DMS79 treated with DMSO at 0.1 percent for 48 hours (cell line): ENCODE results near the gene DHCR7.
A peak's percentile ranks its signal among the peaks of the same experiment; 100 is the strongest.
"Not testable (repeated sequence)": the region's sequence is repeated elsewhere in the genome, so short reads cannot be mapped to it uniquely, and the experiment has no call there.

Source experiments
- DNase-seq: peaks from one replicate; lab custom pipeline; 2025; lab: John Stamatoyannopoulos, UW

Gene DHCR7

DNA sequence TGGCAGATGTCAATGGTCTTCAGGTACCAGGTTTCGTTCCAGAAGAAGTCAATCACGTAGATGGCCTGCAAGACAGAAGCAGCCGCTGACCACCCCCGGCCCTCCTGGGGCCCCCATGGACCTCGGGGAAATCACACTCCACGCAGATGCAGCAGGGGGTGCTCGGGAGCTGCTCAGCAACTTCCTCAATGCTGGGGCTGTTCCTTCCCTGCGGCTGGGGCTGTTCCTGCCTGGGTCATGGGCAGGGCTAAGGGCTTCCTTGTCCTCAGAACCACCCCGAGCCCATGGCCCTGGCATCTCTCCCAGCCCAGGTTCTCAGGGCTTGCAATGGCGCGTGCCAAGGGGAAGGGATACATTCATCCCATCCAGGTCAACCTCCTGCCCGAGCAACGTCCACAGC is 10.3 kb downstream of the DHCR7 start:
- no peak for DNase-seq

DNA sequence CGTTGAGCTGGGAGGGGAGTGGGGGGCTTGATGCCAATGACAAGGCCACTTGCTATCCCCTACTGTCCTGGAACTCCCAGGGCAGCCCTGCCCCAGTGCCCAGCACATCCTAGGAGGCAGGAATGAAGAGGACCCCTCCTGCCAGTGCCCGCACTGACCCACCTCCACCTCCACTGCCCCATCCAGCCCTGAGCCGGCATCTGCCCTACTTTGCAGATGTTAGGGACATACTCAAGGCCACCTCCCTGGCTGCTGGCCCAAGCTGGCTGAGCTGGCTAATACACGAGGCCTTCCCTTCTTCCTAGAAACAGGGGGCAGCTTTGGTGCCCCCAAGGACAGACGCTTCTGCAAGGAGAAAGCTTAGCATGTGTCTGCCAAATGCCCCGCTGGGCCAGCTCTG is 10.8 kb downstream of the DHCR7 start:
- DNase-seq = no peak

DNA sequence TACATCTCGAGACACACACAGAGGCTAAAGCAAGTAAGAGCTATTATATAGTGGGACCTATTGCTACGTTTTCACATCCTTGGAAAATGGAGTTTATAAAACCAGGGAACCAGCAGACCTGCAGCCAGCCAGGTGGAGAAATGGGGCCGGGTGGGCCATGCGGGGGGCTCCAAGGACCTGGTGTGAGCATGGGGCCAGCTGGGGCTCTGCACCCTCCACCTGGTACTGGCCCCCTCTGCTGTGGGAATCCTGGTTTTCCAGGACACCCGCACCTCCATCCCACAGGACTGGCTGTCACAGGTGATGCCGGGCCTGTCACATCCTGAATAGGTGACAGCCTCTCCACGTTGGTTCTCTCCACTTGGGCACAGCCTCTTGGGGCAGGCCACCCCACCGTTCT is 11.3 kb downstream of the DHCR7 start:
- DNase-seq = no peak

DNA sequence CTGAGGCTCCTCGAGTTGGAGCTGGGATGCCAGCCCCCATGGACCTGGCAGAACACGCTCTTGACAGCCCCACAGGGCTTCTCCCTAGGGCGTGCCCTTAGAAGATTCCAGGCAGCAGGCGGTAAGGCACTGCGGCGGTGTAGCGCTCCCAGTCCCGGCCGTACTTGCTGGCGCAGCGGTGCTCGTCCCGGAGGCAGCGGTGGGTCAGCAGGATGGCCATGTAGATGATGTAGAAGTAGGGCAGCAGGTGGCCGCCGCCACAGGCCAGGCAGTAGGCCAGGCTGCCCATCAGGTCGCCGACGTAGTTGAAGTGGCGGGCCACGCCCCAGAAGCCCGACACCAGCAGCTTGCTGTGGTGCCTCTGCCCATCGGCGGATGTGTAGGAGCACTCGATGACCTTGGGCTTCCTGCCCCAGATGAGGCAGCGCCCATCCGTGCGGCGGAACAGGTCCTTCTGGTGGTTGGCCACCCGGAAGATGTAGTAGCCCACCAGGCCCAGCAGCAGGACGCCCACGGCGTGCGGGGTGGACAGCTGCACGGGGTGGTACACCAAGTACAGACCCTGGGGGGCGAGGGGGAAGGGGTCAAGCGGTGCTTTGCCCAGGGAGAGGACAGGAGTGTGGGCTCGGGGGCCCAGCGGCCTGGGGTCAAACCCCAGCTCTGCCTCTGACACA is 12.8 kb downstream of the DHCR7 start:
- DNase-seq = no peak

DNA sequence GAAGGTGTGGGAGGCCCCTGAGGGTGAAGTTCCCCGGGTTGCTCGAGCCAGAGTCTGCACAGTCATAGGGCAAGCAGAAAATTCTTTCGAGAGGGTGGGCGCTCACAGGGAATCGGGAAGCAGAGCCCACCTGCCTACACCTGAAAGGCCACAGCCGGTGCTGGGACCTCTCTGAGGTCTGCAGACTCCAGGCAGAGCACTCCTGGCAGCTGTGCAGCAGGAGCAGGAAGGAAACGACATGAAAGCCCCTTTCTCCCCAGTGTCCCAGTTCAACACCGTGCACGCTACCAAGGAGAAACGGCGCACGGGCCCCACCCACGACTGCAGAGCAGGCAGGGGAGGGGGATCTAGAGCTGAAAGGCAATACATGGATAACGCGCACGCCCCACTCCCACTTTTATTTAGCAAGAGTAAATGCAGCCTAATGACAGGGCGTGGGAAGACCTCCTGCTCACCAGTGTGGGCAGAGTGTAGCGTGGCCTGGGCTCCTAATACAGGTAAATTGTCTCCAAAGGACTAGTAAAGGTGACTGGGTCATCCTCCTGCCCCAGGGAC is 13.5 kb downstream of the DHCR7 start:
- DNase-seq = no peak

DNA sequence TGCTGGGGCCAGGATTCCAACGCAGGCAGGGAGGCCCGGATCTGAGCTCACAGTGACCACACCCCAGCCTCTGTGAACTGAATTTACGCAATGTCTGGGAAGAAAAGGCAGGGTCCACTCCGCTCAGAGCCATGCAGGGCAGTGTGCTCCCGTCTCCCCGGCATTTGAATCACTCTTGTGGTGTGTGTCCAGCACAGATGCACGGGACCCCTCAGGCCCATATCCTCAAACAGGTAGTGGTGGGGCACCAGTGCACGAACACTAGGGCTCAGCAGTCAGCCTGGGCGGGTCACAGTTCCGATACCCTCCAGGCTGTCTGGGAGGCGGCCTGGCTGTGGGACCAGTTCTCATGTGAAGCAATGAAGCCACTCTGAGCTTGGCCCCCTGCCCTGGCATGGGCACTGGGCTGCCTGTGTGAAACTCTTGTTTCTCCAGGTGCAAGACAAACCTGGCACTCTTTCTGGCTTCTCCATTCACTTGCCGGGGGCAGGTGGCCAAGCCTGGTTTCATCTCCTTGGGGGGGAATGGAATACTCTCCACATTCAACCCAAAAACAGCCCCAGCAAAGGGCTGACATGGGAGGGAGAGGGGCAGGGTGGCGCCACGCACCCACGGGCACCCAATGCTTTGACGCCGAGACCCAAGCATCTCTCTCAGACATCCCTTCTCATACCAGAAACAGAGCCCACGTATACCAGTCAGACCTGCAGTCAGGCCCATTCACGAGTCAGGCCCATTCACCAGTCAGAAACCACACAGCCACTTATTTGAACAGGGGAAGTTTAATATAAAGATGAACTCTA is 14.3 kb downstream of the DHCR7 start:
- no peak for DNase-seq

DNA sequence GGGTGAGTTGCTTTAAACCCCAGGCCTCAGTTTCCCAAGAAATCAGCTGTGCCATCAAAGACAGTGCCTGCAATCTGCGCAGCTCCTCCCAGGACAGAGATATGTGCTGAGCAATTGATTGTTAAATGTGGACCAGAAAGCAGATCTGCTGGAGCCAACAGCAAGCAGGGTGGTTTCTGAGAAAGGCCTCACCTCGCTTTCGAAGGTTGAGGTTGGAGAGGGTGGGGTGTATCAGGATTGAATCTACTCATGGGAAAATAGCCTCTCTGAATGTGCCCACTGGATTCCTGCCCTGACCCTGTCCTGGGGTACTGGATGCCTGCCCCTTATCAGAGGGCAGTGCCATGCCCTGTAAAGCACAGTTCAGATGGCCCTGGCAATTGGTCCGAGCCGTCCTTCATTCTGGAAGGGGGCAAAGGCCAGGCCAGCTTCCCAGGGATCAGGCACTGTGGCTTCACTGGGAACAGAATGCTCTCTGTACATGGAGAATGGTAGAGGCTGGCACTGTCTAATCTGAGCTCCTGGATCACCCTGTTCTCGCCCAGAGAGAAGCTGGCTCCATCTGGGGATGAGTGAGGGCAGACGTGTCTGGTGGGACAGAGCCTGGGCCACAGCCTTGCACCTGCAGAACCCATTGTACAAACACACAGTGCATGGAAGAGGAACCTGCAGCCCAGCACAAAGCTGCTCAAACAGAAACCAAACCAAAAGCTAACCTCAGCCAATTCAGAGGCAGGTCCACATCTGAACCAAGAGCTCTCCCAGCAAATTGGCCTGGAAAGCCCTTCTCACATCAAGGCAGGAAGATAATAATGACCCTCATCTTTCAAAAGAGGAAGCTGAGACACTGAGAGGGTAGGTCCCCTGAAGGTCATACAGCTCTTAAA is 15.2 kb downstream of the DHCR7 start:
- no peak for DNase-seq

DNA sequence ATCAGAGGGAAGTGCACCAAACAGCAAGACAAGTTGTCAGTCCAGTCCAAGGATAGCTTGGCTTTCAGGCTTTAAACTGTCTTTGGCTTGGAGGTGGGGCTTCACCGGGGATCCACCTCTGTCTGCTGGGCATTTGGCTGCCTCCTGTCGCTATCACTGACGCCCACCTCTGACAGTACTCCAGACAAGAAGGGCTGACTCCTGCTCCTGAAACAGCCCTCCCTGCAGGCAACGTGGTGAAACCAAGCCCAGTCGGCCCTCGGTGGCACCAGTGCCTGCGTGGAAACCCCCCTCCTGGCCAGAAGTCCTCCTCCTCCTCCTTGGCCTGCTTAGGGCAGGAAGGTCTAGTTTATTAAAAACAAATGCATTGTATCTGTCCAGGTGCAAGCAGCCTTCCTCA is 16.9 kb downstream of the DHCR7 start:
- no peak for DNase-seq

DNA sequence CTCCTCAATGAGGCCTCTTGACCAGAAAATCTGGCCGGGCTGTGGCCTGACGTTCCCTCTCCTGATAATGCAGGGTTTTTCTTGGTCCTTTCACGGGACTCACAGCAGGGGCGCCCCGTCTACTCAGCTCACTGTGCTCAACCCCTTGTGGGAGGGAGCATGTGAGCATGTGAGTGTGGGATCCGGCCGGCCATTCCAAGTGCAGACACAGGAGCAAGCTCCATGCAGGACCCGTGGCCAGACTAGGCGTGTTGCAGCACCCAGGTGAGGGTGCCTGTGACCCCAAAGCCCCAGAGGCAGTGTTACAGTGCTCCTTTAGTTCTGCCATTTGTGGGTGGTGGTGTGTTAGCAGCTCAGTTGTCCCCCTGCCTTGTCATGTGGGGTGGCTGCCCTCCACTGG is 18.0 kb downstream of the DHCR7 start:
- DNase-seq = no peak

DNA sequence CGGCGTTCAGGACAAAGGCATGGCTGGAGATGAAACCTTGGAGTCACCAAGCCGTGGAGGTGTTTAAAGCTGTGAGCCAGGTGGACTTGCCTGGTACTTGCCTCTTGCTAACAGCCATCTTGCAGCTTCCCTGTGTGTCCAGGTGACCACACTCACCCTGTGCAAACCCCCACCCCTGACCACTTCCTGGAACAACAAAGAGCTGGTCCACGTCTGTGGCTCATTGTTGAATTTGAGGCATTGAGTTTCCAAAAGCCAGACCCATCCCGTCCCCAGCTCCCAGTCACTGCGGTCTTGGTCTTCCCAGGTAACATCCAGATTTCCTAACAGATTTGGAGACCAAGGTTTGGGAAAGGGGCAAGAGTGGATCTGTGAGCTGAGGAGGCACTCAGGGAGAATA is 18.5 kb downstream of the DHCR7 start:
- no peak for DNase-seq

DNA sequence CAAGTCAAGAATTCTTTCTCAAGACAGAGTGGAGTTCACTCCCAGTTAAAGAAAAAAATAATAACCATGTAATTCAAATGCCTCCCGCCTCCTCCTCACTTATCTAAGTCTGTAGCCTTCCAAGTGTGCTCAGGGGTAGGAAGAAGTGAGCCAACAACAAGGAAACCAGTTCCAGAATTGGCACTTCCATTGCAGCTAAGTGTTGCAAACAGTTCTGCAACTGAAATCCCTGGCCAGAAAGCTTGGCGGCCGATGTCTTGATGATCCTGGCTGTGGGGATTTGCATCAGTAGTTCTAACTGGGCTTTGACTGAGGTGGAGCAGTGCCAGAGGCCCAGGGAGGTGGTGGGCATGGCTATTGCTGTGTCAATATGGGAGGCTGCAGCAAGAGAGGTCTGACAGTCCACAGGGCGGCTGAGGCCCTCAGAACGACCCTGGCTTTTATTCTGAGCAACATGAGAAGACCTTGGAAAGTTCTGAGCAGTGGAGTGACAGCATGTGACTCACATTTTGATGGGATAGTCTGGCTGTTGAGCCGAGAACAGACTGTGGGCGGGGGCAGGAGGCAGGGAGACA is 19.2 kb downstream of the DHCR7 start:
- no peak for DNase-seq

DNA sequence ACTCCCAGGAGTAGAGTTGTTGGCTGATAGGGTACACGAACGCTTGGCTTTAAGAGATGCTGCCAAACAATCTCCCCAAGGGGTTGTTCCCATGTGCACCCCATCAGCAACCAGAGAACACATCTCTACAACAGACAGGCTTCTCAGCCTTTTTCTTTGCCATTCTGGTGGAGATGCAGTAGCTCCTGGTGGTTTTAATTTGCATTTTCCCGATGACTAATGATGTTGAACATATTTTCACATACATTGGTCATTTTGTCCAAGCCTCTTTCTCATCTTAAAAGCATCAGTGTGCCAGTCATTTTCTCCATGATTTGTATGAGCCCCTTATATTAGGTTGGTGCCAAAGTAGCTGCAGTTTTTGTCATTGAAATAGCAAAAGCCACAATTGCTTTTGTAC is 21.8 kb downstream of the DHCR7 start:
- no peak for DNase-seq

DNA sequence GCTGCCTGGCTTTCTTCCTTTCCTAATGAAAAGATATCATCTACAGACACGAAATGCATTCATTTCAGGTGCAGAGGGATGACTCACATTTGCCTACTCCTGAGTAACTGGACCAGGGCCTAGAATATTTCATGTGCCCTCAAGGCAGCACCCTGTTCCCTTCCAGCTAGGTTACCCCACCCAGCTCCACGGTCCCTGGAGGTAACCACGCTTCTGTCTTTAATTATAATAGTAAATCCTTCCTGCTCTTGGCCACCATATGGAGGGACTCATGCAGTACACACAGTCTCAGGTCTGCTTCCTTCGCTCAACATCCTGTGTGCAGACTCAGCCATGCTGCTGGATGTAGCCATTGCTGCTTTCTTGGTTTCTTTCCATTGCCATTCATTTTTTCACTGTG is 22.3 kb downstream of the DHCR7 start:
- no peak for DNase-seq

DNA sequence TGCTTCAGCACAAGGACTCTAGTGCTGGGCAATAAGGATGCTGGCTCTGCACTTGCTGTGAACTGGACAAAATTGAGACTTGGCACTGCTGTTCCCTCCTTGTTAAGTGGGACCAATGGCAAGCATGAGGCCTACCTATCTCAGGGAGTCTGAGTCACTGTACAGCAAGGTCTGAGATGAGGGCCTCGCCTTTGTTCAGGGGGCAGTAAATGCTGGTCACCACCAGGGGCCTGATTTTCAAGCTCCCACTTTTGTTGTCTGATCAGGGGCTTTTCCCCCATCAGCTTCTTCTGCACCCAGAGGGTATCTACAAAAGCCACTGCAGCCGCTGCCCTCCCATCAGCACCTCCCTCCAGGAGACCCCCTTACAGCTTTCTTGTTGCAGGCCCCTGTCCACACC is 22.8 kb downstream of the DHCR7 start:
- DNase-seq = no peak

DNA sequence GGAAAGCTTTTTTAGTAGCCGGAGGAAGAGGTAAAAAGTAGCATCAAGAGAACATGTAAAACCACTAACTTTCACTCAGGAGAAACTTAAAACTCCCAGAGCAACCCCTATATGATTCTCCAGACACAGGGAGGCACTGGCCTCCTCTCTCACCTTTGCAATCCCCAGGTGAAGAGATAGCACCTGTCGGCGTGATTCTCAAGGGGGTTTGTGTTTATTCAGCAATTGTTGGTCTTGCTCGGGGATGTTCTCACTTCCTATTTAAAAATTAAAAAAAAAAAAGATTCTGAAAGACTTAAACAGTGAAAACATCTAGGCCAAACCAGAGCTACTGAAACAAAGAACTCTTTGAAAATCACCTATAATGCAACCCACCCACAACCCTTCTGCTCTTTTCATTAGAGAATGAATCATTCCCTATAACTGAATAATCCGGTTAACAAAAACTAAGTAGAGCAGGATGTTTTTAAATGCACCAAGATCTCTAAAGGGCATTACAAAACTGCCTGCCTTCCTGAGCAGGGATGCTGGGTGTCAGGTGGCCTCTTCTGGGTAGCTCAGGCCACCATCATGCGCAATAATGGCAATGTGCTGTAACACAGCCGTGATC is 24.9 kb downstream of the DHCR7 start:
- no peak for DNase-seq

DNA sequence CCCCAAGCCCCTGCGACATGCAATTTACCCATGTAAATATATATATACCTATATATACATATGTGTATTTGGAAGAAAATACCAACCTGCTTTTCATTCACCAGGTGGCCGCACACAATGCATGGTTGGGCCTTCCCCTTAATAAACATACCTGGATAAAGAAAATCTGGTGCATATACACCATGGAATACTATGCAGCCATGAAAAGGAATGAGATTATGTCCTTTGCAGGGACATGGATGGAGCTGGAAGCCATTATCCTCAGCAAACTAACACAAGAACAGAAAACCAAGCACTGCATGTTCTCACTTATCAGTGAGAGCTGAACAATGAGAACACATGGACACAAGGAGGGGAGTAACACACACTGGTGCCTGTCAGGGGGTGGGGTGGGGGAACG is 25.9 kb downstream of the DHCR7 start:
- DNase-seq = not testable (repeated sequence)

DNA sequence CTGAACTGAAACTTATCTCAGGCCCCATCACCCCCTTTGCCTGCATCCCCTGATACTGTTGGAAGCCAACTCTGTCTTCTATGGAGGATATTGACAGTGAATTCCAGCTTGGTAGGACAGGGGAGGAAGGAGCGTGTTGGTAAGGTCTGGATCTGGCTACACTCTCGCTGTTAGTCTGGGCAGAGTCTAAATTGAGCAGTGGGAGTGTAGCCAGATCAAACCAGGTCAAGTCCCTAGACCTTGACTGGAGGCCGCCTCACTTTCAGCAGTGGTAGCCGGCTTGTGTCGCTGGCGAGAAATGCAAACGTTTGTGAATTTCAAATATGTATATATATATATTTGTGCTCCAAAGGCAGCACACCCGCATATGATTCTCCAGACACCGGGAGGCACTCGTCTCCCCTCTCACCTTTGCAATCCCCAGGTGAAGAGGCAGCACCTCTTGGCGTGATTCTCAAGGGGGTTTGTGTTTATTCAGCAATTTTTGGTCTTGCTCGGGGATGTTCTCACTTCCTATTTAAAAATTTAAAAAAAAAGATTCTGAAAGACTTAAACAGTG is 26.7 kb downstream of the DHCR7 start:
- no peak for DNase-seq

DNA sequence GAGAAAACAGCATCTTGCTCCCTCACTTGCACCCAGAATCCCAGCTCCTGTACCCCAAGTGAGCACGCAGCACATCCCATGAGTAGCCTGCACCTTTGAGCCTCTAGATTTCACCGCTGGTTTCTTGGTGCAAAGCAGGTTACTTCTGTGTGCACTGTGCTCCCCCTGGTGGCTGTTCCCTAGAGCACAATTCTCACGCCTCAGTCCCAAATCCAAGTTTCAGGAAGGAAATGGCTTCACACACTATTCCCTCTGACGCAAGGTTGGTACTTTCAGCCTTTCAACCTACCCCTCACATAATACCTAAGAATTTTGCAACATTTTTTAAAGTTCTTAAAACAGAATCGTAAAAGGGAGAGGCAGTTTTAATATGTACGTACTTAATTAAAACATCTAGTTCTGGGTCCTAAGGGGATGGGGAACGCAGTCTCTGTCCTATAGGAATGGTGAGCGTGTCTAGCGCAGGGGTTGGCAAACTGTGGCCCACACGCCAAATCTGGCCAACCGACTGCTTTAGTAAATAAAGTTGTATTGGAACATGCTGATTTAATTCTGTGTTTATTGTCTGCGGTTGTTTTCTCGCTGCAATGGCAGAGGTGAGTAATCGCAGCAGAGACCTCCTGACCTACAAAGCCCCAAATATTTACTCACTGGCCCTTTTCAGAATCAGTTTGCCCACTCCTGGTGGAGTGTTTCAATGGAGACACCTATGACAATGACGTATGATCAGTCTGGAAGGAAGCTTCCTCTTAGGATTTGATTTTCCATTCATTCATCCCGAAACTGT is 27.5 kb downstream of the DHCR7 start:
- DNase-seq = peak; percentile 15

DNA sequence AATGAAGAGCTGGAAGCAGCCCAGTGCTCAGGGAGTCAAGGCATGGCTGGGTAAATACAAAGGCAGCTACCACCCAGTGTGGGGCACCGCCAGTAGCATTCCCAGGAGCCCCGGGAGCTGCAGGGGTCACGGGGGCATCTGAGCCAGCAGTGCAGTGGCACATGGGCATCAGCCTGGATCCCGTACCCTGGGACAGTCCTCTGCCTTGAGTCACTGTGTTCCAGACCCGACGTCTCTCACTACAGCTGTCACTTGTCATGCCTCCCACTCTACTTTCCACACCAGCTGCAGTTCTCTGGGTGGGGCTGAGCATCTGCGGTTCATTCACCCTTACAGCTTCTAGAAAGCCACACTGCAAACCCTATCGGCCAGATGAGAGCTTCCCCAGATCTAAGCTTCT is 29.6 kb downstream of the DHCR7 start:
- DNase-seq = no peak

DNA sequence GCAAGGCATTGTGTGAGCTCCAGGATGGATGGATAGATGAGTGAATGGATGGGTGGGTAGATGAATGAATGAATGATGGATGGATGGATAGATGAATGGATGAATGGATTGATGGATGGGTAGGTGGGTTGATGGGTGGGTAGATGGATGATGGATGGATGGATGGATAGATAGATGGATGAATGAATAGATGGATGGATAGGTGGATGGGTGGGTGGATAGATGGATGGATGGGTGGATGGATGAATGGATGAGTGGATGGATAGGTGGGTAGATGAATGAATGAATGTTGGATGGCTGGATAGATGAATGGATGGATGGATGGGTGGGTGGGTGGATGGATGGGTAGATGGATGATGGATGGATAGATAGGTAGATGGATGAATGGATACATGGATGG is 33.5 kb downstream of the DHCR7 start:
- no peak for DNase-seq
